AG08395 (cell line): ENCODE measurements around the gene MSMP.

Experiments
- DNase-seq: peaks from one replicate; pipeline ENCODE4 v3.0.0; 2012; ENCODE audit warnings: mixed read lengths, low spot score

MSMP gene

DNA sequence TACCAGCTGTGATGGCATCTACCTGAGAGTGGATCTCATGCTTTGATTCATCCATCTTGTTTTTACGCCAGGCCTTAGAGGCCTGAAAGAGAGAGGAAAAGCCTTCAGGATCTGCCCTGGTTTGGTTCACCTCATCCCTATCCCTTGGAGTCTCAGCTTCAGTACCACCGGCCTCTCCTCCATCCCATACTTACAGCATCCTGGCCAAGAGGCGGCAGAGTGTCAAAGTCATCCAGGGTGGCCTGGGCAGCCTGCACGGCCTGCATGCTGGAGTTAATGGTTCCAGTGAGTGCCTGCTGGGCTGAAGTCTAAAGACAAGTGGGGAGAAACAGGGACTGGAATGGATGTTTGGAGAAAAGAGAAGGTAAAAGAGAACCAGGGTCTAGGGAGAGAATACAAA is 34.5 kb downstream of the MSMP start:
- DNase-seq, result no peak

DNA sequence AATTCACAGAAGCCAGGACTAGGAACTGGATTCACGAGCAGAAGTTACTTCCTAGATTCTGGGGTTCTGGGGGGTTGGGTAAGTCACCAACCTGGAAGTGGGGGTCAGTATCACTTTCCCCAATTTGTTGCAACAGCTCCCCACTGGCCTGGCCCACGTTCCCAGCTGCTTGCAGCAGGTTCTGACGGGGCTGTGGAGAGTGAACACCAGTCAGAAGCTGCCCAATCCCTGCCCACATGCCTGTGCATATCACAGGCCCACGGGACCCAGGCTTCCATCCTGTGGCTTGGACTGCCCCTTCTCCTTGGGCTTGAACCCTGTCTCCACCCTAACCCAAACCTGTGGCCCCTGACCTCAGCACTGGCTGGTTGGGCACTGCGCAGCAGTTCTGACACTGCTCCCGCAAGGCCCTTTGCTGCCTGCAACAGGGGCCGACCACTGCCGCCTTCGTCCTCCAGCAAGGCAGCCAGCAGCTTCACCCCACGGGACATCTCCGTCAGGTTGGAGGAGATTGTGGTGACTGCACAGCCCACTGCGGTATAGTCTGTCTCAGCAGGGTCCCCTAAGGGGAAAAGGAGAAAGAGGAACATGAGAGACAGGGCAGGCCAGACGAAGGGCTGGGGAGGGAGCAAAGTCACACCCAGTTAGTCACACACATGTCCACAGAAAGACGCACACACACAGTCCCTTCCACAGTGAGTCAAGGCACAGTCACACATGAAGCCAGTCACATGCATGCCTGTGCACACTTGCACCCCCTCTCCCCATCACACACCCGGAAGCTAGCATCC is 35.2 kb downstream of the MSMP start:
- no peak for DNase-seq

DNA sequence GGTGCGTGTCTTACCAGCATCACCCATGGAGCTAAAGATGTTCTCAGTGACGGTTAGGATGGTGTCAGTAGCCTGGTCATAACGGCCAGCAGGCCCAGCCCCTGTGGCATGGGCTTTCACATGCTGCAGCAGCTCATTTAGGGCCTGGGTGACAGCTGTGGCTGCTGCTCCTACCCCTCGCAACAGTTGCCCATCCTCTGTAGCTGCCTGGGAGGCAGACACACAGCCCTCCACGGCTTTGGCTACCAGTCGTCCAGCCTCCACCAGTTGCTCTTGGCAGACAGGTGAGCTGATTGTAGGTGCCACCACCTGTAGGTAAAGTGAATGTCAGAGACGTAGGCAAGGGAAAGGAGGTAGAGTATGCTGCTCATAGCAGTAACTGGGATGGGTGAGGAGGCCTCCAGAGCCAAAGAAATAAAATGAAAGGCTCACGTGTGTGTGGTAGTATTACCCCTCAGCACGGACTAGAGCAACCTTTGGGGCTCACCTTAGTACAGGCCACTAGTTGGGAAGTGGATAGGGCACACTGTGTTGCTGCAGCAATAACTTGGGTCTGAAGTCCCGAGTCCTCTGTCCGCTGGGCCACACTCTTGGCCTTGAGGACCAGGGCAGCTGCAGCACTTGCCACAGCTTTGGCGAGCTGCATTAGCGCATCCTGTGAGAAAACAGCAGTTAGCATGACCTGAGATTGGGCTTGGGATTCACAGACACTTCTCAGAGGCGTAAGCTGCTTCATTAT is 36.8 kb downstream of the MSMP start:
- no peak for DNase-seq

DNA sequence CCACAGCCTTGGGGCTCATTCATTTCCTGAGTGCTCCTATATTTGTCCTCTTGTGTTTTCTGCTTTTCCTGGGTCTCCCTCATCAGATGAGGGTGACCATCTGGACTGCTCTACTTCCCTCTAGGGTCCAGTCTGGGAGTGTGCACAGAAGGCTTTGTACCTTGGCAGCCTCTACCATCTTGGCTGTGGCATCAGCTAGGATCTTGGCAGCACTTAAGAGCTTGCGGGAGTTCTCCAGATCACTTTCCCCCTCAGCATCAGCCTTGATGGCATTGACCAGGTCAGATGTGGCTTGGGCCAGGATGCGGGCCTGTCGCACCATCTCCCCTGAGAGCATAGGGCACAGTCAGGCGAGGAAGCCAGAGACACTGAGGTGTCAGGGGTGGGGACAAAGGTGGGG is 37.8 kb downstream of the MSMP start:
- DNase-seq, result no peak

DNA sequence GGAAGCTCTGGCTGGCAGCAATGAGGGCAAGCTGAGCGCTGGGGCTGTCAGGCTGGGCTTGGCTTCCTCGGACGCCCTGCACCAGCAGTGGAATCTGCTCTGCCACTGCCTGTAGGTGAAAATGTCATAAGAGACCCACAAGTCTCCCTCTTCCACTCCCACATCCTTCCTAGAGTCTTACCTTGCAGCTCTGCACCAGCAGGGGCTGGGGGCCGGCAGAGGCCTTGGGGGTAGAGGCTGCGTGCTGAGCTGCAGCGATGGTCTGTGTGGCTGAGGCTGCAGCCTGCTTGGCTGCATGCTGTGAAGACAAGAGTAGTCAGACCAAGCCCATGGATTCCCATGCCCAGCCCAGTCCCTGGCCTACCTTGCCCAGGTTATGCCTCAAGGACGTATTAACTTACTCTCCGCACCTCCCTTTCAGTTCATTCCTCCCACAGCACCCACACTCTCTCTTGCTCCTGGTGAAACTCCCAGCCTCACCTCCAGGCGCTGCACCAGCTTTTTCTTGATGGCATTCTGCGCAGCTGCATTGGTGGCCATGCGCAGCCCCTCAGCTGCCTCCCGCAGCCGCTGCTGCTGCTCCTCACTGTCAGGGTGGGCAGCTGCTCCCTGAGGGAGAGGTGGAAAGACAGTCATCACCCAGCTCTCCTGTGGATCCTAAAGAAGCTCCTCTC is 39.4 kb downstream of the MSMP start:
- DNase-seq, result no peak

DNA sequence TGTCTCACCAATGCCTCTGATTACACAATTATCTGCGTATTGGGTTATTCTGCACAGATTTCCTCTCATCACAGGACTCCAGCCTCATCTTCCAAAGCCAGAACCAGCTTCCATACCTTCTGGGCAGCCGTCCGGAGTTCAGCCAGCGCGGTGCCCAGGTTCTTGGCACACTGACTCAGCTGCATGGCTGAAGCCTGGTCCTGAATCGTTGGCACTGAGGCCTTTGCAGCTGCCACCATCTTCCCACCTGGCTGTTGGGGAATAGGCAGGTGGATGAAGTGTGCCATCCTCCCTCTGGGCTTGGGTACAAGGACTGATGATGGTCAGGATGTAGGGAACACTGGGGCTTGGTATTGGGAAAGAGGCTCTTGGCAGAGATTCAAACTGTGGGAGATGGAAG is 40.0 kb downstream of the MSMP start:
- DNase-seq, result no peak

DNA sequence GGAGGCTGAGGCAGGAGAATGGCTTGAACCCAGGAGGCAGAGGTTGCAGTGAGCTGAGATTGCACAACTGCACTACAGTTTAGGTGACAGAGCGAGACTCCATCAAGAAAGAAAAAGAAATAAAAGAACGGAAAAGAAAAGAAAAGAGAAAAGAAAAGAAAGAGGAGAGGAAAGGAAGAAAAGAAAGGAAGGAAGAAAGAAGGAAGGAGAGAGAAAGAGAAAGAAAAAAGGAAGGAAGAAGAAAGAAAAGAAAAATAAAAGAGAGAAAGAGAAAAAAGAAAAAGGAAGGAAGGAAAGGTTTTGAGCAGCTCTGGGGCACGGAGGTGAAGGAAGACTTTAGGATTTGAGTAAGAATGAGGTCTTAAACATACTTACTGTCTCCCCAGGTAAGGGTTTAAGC is 40.5 kb downstream of the MSMP start:
- no peak for DNase-seq

DNA sequence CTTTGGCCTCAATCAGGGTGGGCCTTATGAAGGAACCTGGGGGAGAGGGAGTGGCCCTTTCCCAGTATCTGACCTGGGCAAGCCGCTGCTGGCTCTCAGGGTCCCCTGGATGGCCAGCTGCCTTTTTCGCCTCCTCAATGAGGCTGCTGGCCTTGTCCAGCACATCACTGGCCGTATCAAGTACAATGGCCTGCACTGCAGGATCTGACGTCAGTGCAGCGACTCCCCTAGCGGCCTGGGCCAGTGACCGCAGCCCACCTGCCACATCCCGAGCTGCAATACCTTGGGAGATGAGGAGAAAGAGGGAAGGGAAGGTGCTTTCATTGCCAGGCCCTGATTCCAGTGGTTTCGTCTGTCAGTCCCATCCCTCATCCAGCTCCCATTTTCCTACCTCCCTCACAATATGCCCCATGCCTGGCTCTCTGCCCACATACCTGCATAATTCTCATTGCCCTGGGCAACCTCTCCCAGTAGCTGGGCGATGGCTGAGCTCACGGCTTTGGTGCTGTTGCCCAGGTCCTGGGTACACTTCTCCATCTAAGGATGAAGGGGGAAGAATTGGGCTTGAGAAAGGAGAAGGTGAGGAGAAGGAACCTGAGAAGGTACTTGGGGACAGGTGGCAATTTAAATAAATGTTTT is 41.2 kb downstream of the MSMP start:
- DNase-seq, result no peak

DNA sequence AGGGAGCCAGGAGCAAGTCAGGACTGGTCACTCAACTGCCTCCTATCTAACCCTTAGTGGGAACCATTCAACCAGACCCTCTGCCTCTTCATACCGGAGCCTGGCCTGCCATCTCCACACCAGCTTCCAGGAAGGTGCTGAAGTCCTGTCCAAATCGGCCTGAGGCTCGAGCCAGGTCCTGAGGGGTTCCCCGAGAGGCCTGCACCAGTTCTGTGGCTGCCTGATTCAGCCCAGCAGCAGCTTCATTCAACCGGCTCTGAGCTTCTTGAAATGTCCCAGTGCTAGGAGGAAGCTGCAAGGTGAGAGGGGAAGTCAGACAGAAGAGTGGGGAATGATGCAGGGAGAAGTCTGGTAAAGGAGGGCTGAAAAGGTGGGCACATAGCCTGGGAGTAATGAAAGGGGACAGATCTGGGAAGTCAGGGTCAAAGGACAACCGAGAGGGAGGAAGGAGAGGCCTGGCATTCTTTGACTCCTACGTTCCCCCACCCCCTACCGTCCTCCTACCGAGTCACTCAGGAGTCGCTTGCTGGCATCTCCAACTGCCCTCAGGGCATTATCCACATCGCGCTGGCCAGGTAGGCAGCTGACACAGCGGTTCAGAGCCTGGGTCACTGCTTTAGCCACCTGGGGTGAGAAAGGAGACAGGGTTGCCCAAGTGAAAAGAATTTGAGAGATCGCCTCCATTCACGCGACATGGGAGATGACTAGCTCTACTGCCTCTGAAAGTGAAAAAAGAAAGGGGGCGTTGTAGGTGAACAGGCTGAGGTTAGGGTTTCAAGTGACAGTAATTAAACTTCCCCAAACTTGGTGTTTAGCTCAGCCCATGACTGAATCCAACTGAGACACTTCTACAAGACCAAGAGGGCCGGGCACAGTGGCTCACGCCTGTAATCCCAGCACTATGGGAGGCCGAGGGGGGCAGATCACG is 42.3 kb downstream of the MSMP start:
- no peak for DNase-seq

DNA sequence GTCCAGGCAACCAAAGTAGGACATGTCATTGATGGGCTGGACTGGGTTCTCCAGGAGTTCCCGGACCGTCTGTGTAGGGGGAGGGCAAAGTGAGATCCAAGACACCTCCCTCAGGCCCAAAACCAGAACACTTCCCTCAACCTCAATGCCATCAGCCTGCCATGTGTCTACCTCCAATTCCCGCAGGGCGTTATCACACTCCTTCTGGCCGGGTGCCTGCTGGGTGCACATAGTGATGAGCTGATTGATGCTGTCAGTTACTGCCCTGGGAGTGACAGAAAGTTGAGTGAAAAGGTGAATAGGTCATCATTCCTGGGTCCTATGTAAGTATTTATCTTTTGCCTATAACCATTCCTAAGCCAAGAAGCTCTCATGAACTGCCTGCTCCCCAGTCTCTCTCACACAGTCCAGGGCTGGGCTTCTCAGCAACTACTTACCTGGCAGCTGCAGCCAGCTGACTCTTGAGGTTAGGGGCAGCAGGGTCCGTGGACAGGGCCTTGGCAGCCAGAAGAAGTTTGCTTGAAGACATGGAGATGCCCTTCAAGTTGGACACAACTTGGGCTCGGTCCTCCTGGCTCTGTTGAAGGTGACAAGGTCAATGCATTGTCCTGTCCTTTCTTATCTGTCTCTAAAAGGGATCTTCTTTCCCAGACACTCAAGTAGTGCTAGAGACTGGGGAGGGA is 43.1 kb downstream of the MSMP start:
- no peak for DNase-seq

DNA sequence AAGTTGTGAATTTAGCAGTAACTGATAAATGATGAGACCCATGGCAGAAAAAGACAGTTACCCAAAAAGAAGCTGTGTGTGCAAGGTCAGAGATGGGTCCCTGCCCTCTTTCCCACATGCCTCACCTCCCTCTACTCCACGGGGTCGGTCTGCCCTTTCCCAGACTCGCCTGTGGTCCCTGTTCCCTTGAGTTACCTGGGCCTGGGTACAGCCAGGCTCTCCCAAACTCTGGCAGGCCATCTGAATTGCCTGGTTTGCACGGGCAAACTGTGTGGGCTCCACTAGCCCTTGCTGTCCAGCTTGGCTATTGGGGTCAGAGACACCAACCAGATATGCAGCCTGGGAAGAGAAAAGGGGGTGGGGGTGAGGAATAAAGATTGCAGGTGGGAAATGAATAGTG is 45.9 kb downstream of the MSMP start:
- DNase-seq, result no peak

DNA sequence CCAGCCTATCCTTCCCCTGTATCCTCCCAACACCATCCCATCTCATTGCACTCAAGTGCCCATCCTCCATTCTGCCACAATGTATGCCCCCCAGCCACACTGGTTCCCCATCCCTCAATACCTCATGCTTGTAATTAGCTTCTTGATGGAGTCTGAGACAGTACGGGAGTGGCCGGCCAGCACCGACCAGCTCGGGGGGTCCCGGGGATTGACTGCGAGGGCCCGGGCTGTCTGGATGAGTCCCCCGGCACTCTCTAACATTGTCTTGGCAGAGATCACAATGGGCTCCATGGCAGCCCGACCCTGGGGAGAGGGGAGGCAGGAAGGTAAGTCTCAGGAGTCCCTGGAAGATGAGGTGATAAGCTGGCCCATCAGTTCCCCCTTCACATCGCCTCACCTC is 47.1 kb downstream of the MSMP start:
- no peak for DNase-seq

DNA sequence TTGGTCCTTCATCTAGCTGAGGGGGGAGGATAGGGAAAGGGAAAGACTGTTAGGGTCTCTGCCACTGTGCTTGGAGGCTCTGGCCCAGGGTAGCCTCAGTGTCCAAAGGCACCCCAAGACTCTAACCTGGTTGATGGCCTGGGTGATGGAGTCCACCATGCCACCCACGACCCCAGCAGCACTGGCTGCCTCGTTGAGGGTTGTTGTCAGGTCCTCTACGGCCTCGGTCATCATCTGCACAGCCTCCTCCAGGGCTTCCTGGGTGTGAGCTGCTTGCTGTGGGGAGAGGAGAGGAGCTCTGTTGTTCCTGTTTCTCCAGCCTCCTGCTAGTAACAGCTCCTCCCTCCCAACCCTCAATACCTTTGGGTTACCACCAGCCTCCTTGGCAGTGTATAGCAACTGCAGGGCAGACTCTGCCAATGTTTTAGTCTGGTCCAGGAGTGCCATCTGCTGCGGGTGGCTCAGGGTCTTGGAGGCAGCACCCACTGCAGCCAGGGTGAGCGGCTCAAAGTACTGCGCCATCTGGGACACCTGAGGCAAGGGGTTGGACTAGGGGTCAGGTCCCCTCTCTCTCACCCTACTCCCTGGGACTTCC is 48.1 kb downstream of the MSMP start:
- DNase-seq, result no peak

DNA sequence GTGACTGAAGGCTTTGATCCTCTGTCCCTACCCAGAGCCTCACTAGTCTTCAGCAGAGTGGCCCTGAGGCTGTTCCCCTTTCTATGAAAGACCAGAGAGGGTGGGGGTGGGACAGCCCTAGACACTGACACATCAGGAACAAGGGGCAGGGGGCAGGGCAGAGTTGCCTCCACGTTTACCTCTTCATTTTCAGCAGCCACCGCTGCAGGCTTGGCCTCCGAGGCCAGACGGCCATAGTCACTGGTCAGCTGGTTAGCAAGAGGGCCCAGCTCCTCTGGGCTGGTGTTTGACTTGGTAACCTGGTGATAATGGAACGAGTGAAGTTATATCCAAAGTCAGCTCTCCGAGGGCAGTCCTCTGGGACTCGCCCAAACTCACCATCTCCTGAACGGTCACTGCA is 48.7 kb downstream of the MSMP start:
- DNase-seq, result no peak

DNA sequence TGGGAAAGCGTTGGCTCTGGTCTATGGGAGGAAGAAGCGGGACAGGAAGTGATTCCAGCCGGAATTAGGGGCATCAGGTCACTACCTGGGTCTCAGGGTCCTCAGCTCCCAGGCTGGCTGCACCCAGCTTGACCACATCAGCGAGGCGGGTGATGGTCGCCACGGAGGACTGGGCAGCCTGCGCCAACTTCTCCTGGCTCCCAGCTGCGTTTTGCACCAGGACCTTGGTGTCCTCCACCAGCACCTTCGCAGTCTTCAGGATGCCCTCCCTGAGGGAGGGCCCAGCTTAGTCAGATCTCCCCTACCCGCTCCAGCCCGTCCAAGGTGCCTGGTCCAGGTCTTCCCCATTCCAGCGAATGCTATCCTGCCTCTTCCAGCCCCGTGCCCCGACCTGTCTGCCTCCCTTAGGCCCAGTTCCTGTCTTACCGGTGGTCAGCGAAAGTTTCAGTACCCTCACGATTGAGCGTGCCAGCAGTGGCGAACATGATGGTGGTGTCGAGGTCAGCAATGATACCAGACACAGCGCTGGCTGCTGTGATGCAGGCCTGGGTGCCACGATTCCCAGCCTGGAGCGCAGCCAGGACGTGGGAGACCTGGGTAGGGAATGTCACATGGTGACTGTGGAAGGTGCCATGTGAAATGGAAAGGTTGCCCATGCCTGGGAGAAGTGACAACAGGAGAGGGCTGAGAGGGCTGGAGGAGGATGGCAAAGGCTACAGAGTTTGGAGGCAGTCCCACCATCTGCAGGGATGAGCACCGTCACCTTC is 50.0 kb downstream of the MSMP start:
- no peak for DNase-seq
